ENCODE measurements around the gene MYH6. TPM values are rescaled to one million over a fixed set of nuclear protein-coding genes. Genes with fewer than 3 reads are reported as not detected.

Gene MYH6
- total RNA-seq, 2 experiments from 2014 or later = 0.23 to 1.0 TPM

DNA sequence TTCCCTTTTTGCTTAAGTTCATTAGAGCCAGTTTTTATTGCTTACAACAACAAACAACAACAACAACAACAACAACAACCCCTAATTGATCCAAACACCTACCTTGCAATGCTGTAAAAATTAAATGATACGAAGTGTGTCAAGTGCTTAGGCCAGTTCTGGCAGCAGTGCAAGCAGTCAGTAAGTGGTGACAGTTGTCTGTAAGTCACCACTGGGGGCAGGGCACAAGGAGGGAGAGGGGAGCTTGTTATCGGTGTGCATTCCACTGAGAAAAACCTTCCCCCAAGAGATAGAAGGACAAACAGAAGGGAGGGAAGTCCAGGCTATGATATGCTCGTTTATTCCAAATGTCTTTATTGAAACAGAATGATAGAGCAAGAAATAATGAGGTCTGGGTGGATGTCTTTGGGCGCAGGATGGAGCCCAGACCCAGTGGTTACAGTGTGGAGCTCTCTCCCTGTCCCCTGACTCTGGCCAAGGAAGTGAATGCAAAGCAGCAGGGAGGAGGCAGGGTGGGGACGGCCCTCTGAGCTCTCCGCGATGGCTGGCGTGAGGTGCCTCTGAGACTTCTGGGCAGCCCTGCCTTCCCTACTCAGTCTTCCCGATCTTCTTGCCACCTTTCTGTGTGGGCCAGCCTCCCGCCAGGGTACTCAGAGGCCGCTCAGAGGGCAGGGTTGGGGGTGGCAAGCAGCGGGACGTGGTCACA lies 61.9 kb downstream of the MYH6 start:
- ATAC-seq = no peak
- Mint-ChIP-seq H3K36me3 (no peaks in the 10 kb centered on the region), H3K27ac (no peak overlapping the region), H3K4me3 (no peak overlapping the region), H3K27me3 (peaks cover 28% of the 10 kb centered on the region), H3K9me3 (ENCODE audit: low read depth) (no peaks in the 10 kb centered on the region), H3K4me1 (peaks cover 3% of the 10 kb centered on the region)
- DNase-seq = no peak
- CTCF ChIA-PET = interaction anchor here (0.9 to 2.6 kb wide), 5 partner anchors 12 to 226 kb away, joined by 3 to 7 read pairs (median 4); partner anchors contain the start of gene NGDN

DNA sequence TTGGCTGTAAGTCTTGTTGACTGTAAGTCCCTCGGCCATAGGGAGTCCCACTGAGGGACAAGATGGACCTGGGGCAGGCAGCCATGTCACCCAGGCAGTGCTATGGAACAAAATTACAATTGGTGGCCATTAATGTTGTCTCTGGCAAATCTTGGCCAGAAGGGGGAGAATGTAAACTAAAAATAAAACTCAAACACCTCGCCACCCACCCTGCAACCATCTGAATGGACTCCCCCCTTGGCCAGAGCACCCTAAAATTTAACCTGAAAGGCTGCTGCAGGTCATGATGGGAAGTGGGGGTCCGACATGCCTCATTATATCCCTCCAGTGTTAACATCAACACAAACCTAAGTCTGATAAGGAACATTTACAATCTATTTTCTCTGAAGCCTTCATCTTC lies 63.6 kb downstream of the MYH6 start:
- ATAC-seq = no peak
- Mint-ChIP-seq H3K27me3 (peaks cover 21% of the 10 kb centered on the region), H3K36me3 (peaks cover 3% of the 10 kb centered on the region), H3K27ac (no peak overlapping the region), H3K9me3 (ENCODE audit: low read depth) (no peaks in the 10 kb centered on the region), H3K4me1 (peaks cover 2% of the 10 kb centered on the region), H3K4me3 (no peak overlapping the region)
- CTCF ChIA-PET = interaction anchor here (2.6 kb wide), 1 partner anchor 36 kb away, joined by 7 read pairs; no protein-coding TSS in a partner anchor
- no peak for DNase-seq

DNA sequence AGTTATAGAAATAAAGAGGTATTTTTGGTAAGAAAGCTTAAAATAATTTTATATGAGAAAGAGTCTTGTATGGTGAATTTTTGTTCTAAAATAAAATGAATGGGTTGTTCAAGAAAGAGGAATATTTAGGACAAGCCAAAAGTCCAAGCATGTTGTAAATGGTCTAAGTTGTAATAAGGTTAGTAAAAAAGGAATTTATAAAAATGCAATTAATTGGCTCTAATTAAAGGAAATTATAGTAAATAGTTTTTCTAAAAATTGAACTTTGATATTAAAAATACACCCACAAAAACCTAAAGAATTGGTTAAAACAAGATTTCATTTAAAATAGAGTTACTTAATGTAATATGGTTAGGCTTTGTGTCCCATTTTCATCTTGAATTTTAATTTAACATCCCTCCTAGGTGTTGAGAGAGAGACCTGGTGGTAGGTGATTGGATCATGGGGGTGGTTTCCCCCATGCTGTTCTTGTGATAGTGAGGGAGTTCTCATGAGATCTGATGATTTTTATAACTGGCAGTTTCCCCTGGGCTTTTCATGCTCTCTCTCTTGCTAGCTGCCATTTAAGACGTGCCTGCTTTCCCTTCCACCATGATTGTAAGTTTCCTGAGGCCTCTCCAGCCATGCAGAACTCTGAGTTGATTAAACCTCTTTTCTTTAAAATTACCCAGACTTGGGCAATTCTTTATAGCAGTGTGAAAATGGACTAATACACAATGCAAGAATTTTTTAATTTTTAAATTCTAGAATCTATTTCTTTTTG lies 68.4 kb downstream of the MYH6 start:
- H3K4me1 Mint-ChIP-seq = no peaks in the 10 kb centered on the region
- H3K27ac Mint-ChIP-seq = no peak overlapping the region
- ATAC-seq (no peak), DNase-seq (no peak)
- peaks cover 3% of the 10 kb centered on the region for H3K36me3 Mint-ChIP-seq
- no peak overlapping the region for H3K4me3 Mint-ChIP-seq
- H3K27me3 Mint-ChIP-seq = peaks cover 48% of the 10 kb centered on the region
- CTCF ChIA-PET = interaction anchor here (1.3 kb wide), 1 partner anchor 21 kb away, joined by 3 read pairs; no protein-coding TSS in a partner anchor
- no peaks in the 10 kb centered on the region for H3K9me3 Mint-ChIP-seq (ENCODE audit: low read depth)

DNA sequence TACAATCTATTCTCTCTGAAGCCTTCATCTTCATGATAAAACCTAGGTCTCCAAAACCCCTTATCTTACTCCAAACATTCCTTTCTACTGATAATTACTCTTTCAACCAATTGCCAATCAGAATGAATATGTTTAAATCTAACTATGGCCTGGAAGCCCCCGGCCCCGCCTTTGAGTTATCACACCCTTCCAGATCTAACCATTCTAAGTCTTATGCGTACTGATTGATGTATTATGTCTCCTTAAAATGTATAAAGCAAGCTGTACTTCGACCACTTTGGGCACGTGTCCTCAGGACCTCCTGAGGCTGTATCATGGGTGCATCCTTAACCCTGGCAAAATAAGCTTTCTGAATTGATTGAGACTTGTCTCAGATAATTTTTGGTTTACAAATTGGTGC lies 72.5 kb downstream of the MYH6 start:
- Mint-ChIP-seq H3K27ac (no peak overlapping the region), H3K36me3 (peaks cover 3% of the 10 kb centered on the region), H3K9me3 (ENCODE audit: low read depth) (no peaks in the 10 kb centered on the region), H3K4me1 (no peaks in the 10 kb centered on the region), H3K4me3 (no peak overlapping the region), H3K27me3 (peaks cover 33% of the 10 kb centered on the region)
- CTCF ChIA-PET = interaction anchor here (1.4 kb wide), 1 partner anchor 267 kb away, joined by 3 read pairs; no protein-coding TSS in a partner anchor
- DNase-seq (no peak), ATAC-seq (no peak)

Small RNA genes lying within 50 kb of the gene (microRNA-seq; reads per million reads assigned to microRNA genes)
- gene MIR208A (7.7 reads per million, percentile 23 among the genes with 10 or more reads in this experiment), gene MIR208B (4.3 reads per million, percentile 5 among the genes with 10 or more reads in this experiment)

Other genes with a start within 250 kb of the MYH6 start
- gene SLC7A8, start 224.6 kb downstream of the MYH6 start, total RNA-seq = under 1 TPM; 0.54 to 0.91 TPM
- not detected for gene RNF212B, start 170.3 kb downstream of the MYH6 start, total RNA-seq
- gene HOMEZ, start 122.1 kb downstream of the MYH6 start, total RNA-seq = 10 to 100 TPM; 11.4 to 12.4 TPM
- 10 to 100 TPM; 22.0 to 27.4 TPM for gene PPP1R3E, start 105.4 kb downstream of the MYH6 start, total RNA-seq
- 1 to 10 TPM; 3.1 to 3.7 TPM for gene BCL2L2, start 101.4 kb downstream of the MYH6 start, total RNA-seq
- gene PABPN1, start 86.8 kb downstream of the MYH6 start, total RNA-seq = 100 to 1,000 TPM; 225 to 269 TPM
- 1 to 10 TPM; 1.7 to 2.8 TPM for gene SLC22A17, start 55.4 kb downstream of the MYH6 start, total RNA-seq
- gene EFS, start 43.1 kb downstream of the MYH6 start, total RNA-seq = not detected
- not detected for gene IL25, start 35.5 kb downstream of the MYH6 start, total RNA-seq
- not detected for gene CMTM5, start 31.2 kb downstream of the MYH6 start, total RNA-seq
- under 1 TPM; 0.09 to 0.16 TPM for gene MYH7, start 27.4 kb upstream of the MYH6 start, total RNA-seq
- 10 to 100 TPM; 42.7 to 53.0 TPM for gene NGDN, start 61.4 kb upstream of the MYH6 start, total RNA-seq
- gene ZFHX2, start 143.5 kb upstream of the MYH6 start, total RNA-seq = 1 to 10 TPM; 1.8 to 2.7 TPM
- gene THTPA, start 148.0 kb upstream of the MYH6 start, total RNA-seq = 10 to 100 TPM; 13.5 to 15.6 TPM
- 100 to 1,000 TPM; 222 to 294 TPM for gene AP1G2, start 159.5 kb upstream of the MYH6 start, total RNA-seq
- under 1 TPM in 1 of 2 experiments, not detected in 1; 0.77 TPM for gene JPH4, start 170.5 kb upstream of the MYH6 start, total RNA-seq
- gene DHRS2, start 228.1 kb upstream of the MYH6 start, total RNA-seq = 1 to 10 TPM; 1.1 to 2.7 TPM

Data from activated CD8-positive, alpha-beta memory T cell treated with anti-CD3 and anti-CD28 coated beads, Interleukin-2, amount 10 ng/mL, durations not matched to agents 7 days and 5 days (primary cell).